RWPE2 (cell line): ENCODE data around the gene FLT3LG.

Experiments
- ATAC-seq: fragments of 200-7000 bp; cut with Tn5 transposase; 3 replicates; pipeline ENCODE4 v1.9.1; 2021; ENCODE audit warnings: low read depth
- DNase-seq: peaks from one replicate; pipeline ENCODE4 v3.0.0-alpha.2; 2020; ENCODE audit warnings: low spot score
- H3K27ac ChIP-seq: fragments of 450-650 bp; 2 replicates; pipeline ENCODE4 v1.5.1; 2017; ENCODE audit warnings: mild to moderate bottlenecking; ENCODE audit not compliant: poor library complexity, severe bottlenecking
- H3K27me3 ChIP-seq: fragments of 250-450 bp; sonication (Bioruptor Pico); 2 replicates; pipeline ENCODE4 v1.5.1; 2021; ENCODE audit warnings: mild to moderate bottlenecking, moderate library complexity; ENCODE audit not compliant: insufficient read depth, poor library complexity, severe bottlenecking
- H3K36me3 ChIP-seq: fragments of 250-450 bp; sonication (Bioruptor Pico); 2 replicates; pipeline ENCODE4 v1.5.1; 2020; ENCODE audit warnings: low read depth, mild to moderate bottlenecking, moderate library complexity
- H3K4me1 ChIP-seq: fragments of 250-450 bp; sonication (Bioruptor Pico); 2 replicates; pipeline ENCODE4 v1.5.1; 2021; ENCODE audit warnings: mild to moderate bottlenecking, moderate library complexity; ENCODE audit not compliant: insufficient read depth, poor library complexity, severe bottlenecking
- H3K4me3 ChIP-seq: fragments of 250-450 bp; sonication (Bioruptor Pico); 2 replicates; pipeline ENCODE4 v1.5.1; 2021; ENCODE audit warnings: mild to moderate bottlenecking, moderate library complexity; ENCODE audit not compliant: severe bottlenecking
- H3K9me3 ChIP-seq: fragments of 250-450 bp; sonication (Bioruptor Pico); 2 replicates; pipeline ENCODE4 v1.5.1; 2021; ENCODE audit warnings: mild to moderate bottlenecking, moderate library complexity; ENCODE audit not compliant: severe bottlenecking
- TF ChIP-seq, protein P1 (sequence below): fragments of 450-650 bp; IDR thresholded peaks from one replicate; pipeline ENCODE4 v1.5.1; 2017; ENCODE audit warnings: mild to moderate bottlenecking, moderate library complexity; ENCODE audit not compliant: poor library complexity, severe bottlenecking

The FLT3LG gene

DNA sequence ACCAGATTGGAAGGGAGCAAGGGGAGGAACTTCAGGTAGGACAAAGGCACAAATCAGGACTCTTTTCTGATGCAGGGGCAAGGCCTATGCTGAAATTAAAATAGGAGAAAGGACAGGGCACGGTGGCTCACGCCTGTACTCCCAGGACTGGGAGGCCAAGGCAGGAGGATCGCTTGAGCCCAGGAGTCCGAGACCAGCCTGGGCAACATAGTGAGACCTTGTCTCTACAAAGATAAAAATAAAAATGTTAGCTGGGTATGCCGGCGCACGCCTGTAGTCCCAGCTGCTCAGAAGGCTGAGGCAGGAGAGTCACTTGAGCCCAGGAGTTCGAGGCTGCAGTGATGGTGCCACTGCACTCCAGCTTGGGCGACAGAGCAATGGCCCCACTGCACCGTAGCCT lies 38.3 kb upstream of the FLT3LG start:
- TF ChIP-seq, protein P1, sequence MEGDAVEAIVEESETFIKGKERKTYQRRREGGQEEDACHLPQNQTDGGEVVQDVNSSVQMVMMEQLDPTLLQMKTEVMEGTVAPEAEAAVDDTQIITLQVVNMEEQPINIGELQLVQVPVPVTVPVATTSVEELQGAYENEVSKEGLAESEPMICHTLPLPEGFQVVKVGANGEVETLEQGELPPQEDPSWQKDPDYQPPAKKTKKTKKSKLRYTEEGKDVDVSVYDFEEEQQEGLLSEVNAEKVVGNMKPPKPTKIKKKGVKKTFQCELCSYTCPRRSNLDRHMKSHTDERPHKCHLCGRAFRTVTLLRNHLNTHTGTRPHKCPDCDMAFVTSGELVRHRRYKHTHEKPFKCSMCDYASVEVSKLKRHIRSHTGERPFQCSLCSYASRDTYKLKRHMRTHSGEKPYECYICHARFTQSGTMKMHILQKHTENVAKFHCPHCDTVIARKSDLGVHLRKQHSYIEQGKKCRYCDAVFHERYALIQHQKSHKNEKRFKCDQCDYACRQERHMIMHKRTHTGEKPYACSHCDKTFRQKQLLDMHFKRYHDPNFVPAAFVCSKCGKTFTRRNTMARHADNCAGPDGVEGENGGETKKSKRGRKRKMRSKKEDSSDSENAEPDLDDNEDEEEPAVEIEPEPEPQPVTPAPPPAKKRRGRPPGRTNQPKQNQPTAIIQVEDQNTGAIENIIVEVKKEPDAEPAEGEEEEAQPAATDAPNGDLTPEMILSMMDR, result no peak
- H3K27me3 ChIP-seq, result peaks cover 96% of the 10 kb centered on the region
- DNase-seq (no peak), ATAC-seq (no peak)
- no peaks in the 10 kb centered on the region for H3K4me1 ChIP-seq
- no peak overlapping the region for H3K4me3 ChIP-seq
- no peaks in the 10 kb centered on the region for H3K36me3 ChIP-seq
- H3K27ac ChIP-seq, result no peak overlapping the region
- no peaks in the 10 kb centered on the region for H3K9me3 ChIP-seq

GRCh38 chr19:49436381-49437017 lies 37.5 kb upstream of the FLT3LG start:
- TF ChIP-seq, protein P1, result no peak
- H3K4me1 ChIP-seq, result no peaks in the 10 kb centered on the region
- peaks cover 95% of the 10 kb centered on the region for H3K27me3 ChIP-seq
- no peaks in the 10 kb centered on the region for H3K36me3 ChIP-seq
- H3K27ac ChIP-seq, result no peak overlapping the region
- no peak for ATAC-seq
- no peaks in the 10 kb centered on the region for H3K9me3 ChIP-seq
- DNase-seq, result no peak
- no peak overlapping the region for H3K4me3 ChIP-seq

GRCh38 chr19:49437231-49437630 lies 36.8 kb upstream of the FLT3LG start:
- H3K36me3 ChIP-seq, result no peaks in the 10 kb centered on the region
- TF ChIP-seq, protein P1, result no peak

GRCh38 chr19:49438261-49438660 lies 35.8 kb upstream of the FLT3LG start:
- TF ChIP-seq, protein P1, result no peak
- H3K4me1 ChIP-seq, result no peaks in the 10 kb centered on the region
- H3K4me3 ChIP-seq, result no peak overlapping the region
- H3K36me3 ChIP-seq, result no peaks in the 10 kb centered on the region
- H3K27ac ChIP-seq, result no peak overlapping the region
- H3K27me3 ChIP-seq, result peaks cover 87% of the 10 kb centered on the region
- no peaks in the 10 kb centered on the region for H3K9me3 ChIP-seq
- DNase-seq (no peak), ATAC-seq (no peak)

More at GRCh38 chr19:49437231-49437630, 36.8 kb upstream of the FLT3LG start:
- no peaks in the 10 kb centered on the region for H3K9me3 ChIP-seq
- peaks cover 95% of the 10 kb centered on the region for H3K27me3 ChIP-seq
- no peak for ATAC-seq
- H3K4me1 ChIP-seq, result no peaks in the 10 kb centered on the region
- no peak overlapping the region for H3K27ac ChIP-seq
- H3K4me3 ChIP-seq, result no peak overlapping the region
- DNase-seq, result no peak

DNA sequence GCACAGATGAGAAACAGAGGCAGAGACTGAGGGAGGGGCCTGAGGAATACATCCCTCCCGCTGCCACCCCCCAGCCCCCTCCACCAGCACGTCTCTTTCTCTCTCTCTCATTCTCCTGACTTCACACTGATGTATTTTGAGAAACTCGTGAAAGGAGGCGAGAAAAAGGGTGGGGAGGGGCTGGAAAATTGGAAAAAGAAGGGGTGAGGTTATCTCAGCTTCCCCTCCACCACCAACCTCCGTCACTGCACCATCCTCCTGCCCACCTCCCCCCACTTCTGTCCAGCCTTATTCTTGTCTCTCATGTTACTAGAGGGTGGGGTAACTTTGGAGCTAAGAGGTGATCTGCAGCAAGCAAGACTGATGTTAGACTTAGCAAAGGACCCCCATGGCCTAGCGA lies 34.2 kb upstream of the FLT3LG start:
- DNase-seq (no peak), ATAC-seq (no peak)
- H3K9me3 ChIP-seq, result no peaks in the 10 kb centered on the region
- H3K4me1 ChIP-seq, result no peaks in the 10 kb centered on the region
- H3K27me3 ChIP-seq, result peaks cover 75% of the 10 kb centered on the region
- no peak overlapping the region for H3K27ac ChIP-seq
- no peaks in the 10 kb centered on the region for H3K36me3 ChIP-seq
- no peak overlapping the region for H3K4me3 ChIP-seq
- TF ChIP-seq, protein P1, result no peak
